Breast epithelium (tissue), 3 donors: ENCODE measurements around the gene SLC28A1.

Source experiments
- CTCF ChIP-seq, 3 donors: fragments of 450-650 bp; IDR thresholded peaks; one replicate each; pipeline ENCODE4 v1.5.1; 2016 to 2017; ENCODE audit warnings: antibody characterized with exemption in 3 of 3, mild to moderate bottlenecking in 3 of 3, moderate library complexity in 3 of 3
- POLR2A ChIP-seq: fragments of 450-650 bp; IDR thresholded peaks from one replicate; pipeline ENCODE4 v1.6.1; 2016; ENCODE audit warnings: antibody characterized with exemption, mild to moderate bottlenecking, moderate library complexity
- POLR2AphosphoS5 ChIP-seq, 3 donors: sonication (generic); formaldehyde crosslinking; IDR thresholded peaks; one replicate each; pipeline ENCODE4 v1.6.1; 2017; ENCODE audit warnings: antibody characterized with exemption in 3 of 3

- TF ChIP-seq CTCF (IDR thresholded peaks at IDR 0.05) (no peak), POLR2A (no peak), POLR2AphosphoS5 (IDR thresholded peaks at IDR 0.05) (no peak)
These were observed 33.0 kb downstream of the SLC28A1 start for GRCh38 chr15:84917452-84917851.
